ENCODE results near the gene INAFM2. TPM values are rescaled to one million over a fixed set of nuclear protein-coding genes. Genes with fewer than 3 reads are reported as not detected.

The INAFM2 gene
- total RNA-seq, 1 donor from 2014 or later, result 12.0 TPM

GRCh38 chr15:40287505-40287904 lies 36.0 kb upstream of the INAFM2 start:
- intact Hi-C loops (cut with micrococcal nuclease), result no loop called here

GRCh38 chr15:40287968-40288367 lies 35.5 kb upstream of the INAFM2 start:
- intact Hi-C loops (cut with micrococcal nuclease), result no loop called here

GRCh38 chr15:40289140-40289775 lies 34.2 kb upstream of the INAFM2 start:
- intact Hi-C loops (cut with micrococcal nuclease), result no loop called here

- intact Hi-C loops (cut with micrococcal nuclease), result no loop called here
Observed at GRCh38 chr15:40290545-40290917, 33.0 kb upstream of the INAFM2 start.

- intact Hi-C loops (cut with micrococcal nuclease), result no loop called here
Observed at GRCh38 chr15:40290918-40291574, 32.4 kb upstream of the INAFM2 start.

GRCh38 chr15:40292246-40292645 lies 31.2 kb upstream of the INAFM2 start:
- intact Hi-C loops (cut with micrococcal nuclease), result no loop called here

- intact Hi-C loops (cut with micrococcal nuclease), result no loop called here
Observed at GRCh38 chr15:40293006-40293405, 30.5 kb upstream of the INAFM2 start.

GRCh38 chr15:40293905-40294895 lies 29.3 kb upstream of the INAFM2 start:
- intact Hi-C loops (cut with micrococcal nuclease), result no loop called here

GRCh38 chr15:40295297-40295696 lies 28.2 kb upstream of the INAFM2 start:
- intact Hi-C loops (cut with micrococcal nuclease), result no loop called here

GRCh38 chr15:40295877-40296560 lies 27.5 kb upstream of the INAFM2 start:
- intact Hi-C loops (cut with micrococcal nuclease), result no loop called here

GRCh38 chr15:40296561-40297230 lies 26.8 kb upstream of the INAFM2 start:
- intact Hi-C loops (cut with micrococcal nuclease), result no loop called here

GRCh38 chr15:40297356-40297755 lies 26.1 kb upstream of the INAFM2 start:
- intact Hi-C loops (cut with micrococcal nuclease), result no loop called here

- intact Hi-C loops (cut with micrococcal nuclease), result no loop called here
Observed at GRCh38 chr15:40298216-40298935, 25.1 kb upstream of the INAFM2 start.

GRCh38 chr15:40300367-40300766 lies 23.1 kb upstream of the INAFM2 start:
- intact Hi-C loops (cut with micrococcal nuclease), result no loop called here

- intact Hi-C loops (cut with micrococcal nuclease), result no loop called here
Observed at GRCh38 chr15:40300771-40301170, 22.7 kb upstream of the INAFM2 start.

- intact Hi-C loops (cut with micrococcal nuclease), result no loop called here
Observed at GRCh38 chr15:40301467-40302179, 21.9 kb upstream of the INAFM2 start.

GRCh38 chr15:40302288-40302886 lies 21.1 kb upstream of the INAFM2 start:
- intact Hi-C loops (cut with micrococcal nuclease), result no loop called here

- intact Hi-C loops (cut with micrococcal nuclease), result no loop called here
Observed at GRCh38 chr15:40302981-40303380, 20.5 kb upstream of the INAFM2 start.

GRCh38 chr15:40303576-40303975 lies 19.9 kb upstream of the INAFM2 start:
- intact Hi-C loops (cut with micrococcal nuclease), result no loop called here

Measured in T-helper 1 cell treated with Interleukin-12 subunit alpha and Interleukin-12 subunit beta and Interleukin-4 antibody, amounts not matched to agents 30 ng/mL and 1 ng/mL, for 36 hours (primary cell).